ENCODE data around the gene CFAP99. TPM values are rescaled to one million over a fixed set of nuclear protein-coding genes. Genes with fewer than 3 reads are reported as not detected.

The CFAP99 gene
- total RNA-seq, 1 experiment from 2014 or later, result 0.33 TPM

DNA sequence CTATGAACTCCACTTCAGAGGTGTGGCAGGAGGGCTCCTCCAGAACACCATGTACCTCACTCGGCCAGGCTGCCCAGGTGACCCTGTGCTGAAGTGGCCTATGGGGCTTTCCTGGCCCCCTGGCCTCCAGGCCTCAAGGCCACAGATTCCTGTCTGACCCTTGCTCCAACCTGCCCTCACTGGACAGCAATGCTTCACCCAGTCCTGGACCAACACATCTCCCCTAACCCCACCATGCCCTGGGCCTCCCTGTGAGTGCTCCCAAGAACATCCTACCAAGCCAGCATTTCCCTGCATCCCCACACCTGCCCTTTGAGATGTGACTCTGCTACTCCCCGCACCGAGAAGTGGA, 10.8 kb upstream of the CFAP99 start:
- H3K27ac ChIP-seq (ENCODE audit: low read length), result no peak overlapping the region
- ATAC-seq, result no peak
- CTCF ChIA-PET, result no interaction called here

DNA sequence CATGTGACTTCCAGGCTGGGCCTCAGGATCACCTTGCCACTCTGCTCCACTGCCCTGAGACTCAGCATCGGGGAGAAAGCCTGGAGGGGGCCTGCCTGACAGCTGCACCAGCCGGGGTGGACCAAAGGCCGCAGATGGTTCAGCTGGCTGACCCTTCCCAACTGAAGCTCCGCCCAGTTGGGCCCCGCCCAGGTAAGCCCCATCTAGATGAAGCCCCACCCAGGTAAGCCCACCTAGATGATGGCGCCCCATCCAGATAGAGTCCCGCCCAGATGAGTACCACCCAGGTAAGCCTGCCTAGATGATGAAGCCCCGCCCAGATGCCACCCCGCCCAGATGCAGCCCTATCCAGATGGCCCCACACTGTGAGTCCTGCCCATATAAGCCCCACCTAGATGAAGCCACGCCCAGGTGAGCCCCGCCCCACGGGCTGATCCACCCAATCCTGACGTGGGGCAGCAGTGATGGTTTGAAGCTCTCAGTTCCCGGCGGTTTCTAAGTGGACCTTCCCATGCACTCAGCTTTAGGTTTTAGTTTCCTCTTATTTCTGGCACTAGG, 10.3 kb upstream of the CFAP99 start:
- peaks cover 9% of the 10 kb centered on the region for H3K4me1 ChIP-seq (ENCODE audit: control insufficient read depth, insufficient read depth, low read length)
- TF ChIP-seq TCF7L2 (IDR thresholded peaks at IDR 0.05; ENCODE audit: low read depth, low read length) (no peak), SIN3A (IDR thresholded peaks at IDR 0.05; ENCODE audit: borderline replicate concordance, insufficient read depth, low read depth, low read length) (no peak), POLR2AphosphoS5 (IDR thresholded peaks at IDR 0.05; ENCODE audit: low read depth, low read length) (no peak)
- TF ChIP-seq, protein P1, sequence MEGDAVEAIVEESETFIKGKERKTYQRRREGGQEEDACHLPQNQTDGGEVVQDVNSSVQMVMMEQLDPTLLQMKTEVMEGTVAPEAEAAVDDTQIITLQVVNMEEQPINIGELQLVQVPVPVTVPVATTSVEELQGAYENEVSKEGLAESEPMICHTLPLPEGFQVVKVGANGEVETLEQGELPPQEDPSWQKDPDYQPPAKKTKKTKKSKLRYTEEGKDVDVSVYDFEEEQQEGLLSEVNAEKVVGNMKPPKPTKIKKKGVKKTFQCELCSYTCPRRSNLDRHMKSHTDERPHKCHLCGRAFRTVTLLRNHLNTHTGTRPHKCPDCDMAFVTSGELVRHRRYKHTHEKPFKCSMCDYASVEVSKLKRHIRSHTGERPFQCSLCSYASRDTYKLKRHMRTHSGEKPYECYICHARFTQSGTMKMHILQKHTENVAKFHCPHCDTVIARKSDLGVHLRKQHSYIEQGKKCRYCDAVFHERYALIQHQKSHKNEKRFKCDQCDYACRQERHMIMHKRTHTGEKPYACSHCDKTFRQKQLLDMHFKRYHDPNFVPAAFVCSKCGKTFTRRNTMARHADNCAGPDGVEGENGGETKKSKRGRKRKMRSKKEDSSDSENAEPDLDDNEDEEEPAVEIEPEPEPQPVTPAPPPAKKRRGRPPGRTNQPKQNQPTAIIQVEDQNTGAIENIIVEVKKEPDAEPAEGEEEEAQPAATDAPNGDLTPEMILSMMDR (IDR thresholded peaks at IDR 0.05), result no peak
- TF ChIP-seq, protein P2, sequence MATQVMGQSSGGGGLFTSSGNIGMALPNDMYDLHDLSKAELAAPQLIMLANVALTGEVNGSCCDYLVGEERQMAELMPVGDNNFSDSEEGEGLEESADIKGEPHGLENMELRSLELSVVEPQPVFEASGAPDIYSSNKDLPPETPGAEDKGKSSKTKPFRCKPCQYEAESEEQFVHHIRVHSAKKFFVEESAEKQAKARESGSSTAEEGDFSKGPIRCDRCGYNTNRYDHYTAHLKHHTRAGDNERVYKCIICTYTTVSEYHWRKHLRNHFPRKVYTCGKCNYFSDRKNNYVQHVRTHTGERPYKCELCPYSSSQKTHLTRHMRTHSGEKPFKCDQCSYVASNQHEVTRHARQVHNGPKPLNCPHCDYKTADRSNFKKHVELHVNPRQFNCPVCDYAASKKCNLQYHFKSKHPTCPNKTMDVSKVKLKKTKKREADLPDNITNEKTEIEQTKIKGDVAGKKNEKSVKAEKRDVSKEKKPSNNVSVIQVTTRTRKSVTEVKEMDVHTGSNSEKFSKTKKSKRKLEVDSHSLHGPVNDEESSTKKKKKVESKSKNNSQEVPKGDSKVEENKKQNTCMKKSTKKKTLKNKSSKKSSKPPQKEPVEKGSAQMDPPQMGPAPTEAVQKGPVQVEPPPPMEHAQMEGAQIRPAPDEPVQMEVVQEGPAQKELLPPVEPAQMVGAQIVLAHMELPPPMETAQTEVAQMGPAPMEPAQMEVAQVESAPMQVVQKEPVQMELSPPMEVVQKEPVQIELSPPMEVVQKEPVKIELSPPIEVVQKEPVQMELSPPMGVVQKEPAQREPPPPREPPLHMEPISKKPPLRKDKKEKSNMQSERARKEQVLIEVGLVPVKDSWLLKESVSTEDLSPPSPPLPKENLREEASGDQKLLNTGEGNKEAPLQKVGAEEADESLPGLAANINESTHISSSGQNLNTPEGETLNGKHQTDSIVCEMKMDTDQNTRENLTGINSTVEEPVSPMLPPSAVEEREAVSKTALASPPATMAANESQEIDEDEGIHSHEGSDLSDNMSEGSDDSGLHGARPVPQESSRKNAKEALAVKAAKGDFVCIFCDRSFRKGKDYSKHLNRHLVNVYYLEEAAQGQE (IDR thresholded peaks at IDR 0.05; ENCODE audit: insufficient read depth in 1 of 2, low read depth in 2 of 2, low read length in 1 of 2), result no peak
- intact Hi-C loops (cut with micrococcal nuclease; ENCODE audit: unreplicated experiment), result no loop called here
- POLR2A ChIA-PET, result no interaction called here
- CTCF ChIA-PET, result no interaction called here
- BruUV-seq (replicated peaks), result no TSS peak
- DNase-seq (ENCODE audit: low read depth, low spot score), result no peak
- no peak overlapping the region for H3K27ac ChIP-seq (ENCODE audit: low read length)
- H3K9me3 ChIP-seq (ENCODE audit: control insufficient read depth, insufficient read depth, low read depth, low read length), result no peaks in the 10 kb centered on the region
- H3K36me3 ChIP-seq (ENCODE audit: control insufficient read depth, insufficient read depth, low read length), result no peaks in the 10 kb centered on the region
- H3K27me3 ChIP-seq (ENCODE audit: control insufficient read depth, insufficient read depth, low read length), result no peaks in the 10 kb centered on the region
- in situ Hi-C loops (cut with HindIII; ENCODE audit: low pct_unique_long_range_greater_than_20kb, low sequenced_read_pairs), result no loop called here
- ATAC-seq, result no peak
- no peak overlapping the region for H3K4me3 ChIP-seq (ENCODE audit: low read depth in 2 of 2, low read length in 2 of 2)

More for the DNA sequence above, 10.8 kb upstream of the CFAP99 start:
- no TSS peak for BruUV-seq (replicated peaks)
- in situ Hi-C loops (cut with HindIII; ENCODE audit: low pct_unique_long_range_greater_than_20kb, low sequenced_read_pairs), result no loop called here
- intact Hi-C loops (cut with micrococcal nuclease; ENCODE audit: unreplicated experiment), result no loop called here
- H3K4me1 ChIP-seq (ENCODE audit: control insufficient read depth, insufficient read depth, low read length), result peaks cover 12% of the 10 kb centered on the region
- POLR2A ChIA-PET, result no interaction called here
- DNase-seq (ENCODE audit: low read depth, low spot score), result no peak
- H3K4me3 ChIP-seq (ENCODE audit: low read depth in 2 of 2, low read length in 2 of 2), result no peak overlapping the region
- no peaks in the 10 kb centered on the region for H3K27me3 ChIP-seq (ENCODE audit: control insufficient read depth, insufficient read depth, low read length)
- no peaks in the 10 kb centered on the region for H3K36me3 ChIP-seq (ENCODE audit: control insufficient read depth, insufficient read depth, low read length)
- TF ChIP-seq TCF7L2 (IDR thresholded peaks at IDR 0.05; ENCODE audit: low read depth, low read length), result no peak
- TF ChIP-seq, protein P1 (IDR thresholded peaks at IDR 0.05), result no peak
- H3K9me3 ChIP-seq (ENCODE audit: control insufficient read depth, insufficient read depth, low read depth, low read length), result no peaks in the 10 kb centered on the region

All from Panc1 (cell line).